WI38 (cell line): ENCODE measurements around the gene CCDC116.
A peak's percentile ranks its signal among the peaks of the same experiment; 100 is the strongest.
"Not testable (repeated sequence)": the region's sequence is repeated elsewhere in the genome, so short reads cannot be mapped to it uniquely, and the experiment has no call there.

ENCODE experiments used
- H3K4me3 ChIP-seq: 2 replicates; pipeline ENCODE4 v1.5.1; 2011; ENCODE audit warnings: low read depth, mild to moderate bottlenecking, control low read depth, low read length
- CTCF ChIP-seq: IDR thresholded peaks from 2 replicates; pipeline ENCODE4 v1.5.1; 2012; ENCODE audit warnings: low read depth, mild to moderate bottlenecking, control low read depth, low read length

CCDC116 gene

DNA sequence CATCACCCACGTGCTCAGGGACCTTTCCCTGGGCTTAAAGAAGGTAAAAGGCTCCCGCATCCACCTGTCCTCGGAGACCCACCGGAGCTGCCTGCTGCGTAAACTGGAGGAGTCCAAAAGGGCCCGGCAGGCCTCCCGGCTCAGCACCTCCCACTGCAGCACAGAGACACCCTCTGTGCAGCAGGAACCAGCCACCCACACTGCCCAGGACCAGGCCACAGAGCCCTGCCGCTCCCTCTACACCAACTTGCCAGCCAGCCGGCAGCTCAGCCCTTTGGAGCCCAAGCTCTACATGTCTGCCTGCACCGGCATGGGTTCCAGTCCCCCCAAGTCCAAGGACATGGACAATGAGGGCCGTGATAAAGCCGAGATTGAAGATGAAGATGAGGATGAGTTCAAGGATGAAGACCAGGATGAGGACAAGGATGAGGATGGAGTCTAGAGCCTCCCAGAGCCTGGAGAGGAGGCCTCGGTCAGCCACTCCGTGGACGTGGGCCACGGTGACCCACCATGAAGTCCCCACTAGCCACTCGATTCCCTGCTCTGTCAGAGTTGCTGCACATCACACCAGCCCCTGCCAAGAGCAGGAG, 4.2 kb downstream of the CCDC116 start:
- no peak for TF ChIP-seq CTCF
- H3K4me3 ChIP-seq: no peak overlapping the region

GRCh38 chr22:21637450-21637849, 4.9 kb downstream of the CCDC116 start:
- H3K4me3 ChIP-seq: not testable (repeated sequence)

DNA sequence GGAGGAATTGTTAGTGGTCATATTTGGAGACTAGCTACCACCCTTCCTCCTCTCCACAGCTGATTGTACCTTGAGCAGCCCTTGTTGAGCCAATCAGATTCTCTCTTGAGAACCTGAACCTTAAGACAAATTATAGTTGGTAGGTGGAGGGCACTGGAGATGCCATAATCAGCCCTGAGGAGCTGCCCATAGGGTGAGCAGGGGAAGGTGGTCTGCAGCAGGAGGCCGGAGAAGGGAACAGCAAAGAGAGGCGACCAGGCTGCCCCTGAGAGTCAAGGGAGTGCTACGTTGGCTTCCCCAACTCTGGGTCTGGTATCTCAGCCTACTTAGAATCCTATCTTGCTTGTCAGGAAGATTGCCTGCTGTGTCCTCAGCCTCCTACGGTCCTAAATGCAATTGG, 6.8 kb downstream of the CCDC116 start:
- TF ChIP-seq CTCF: no peak

GRCh38 chr22:21640810-21641209, 8.2 kb downstream of the CCDC116 start:
- TF ChIP-seq CTCF: no peak

More for the DNA sequence above, 6.8 kb downstream of the CCDC116 start:
- H3K4me3 ChIP-seq: no peak overlapping the region

DNA sequence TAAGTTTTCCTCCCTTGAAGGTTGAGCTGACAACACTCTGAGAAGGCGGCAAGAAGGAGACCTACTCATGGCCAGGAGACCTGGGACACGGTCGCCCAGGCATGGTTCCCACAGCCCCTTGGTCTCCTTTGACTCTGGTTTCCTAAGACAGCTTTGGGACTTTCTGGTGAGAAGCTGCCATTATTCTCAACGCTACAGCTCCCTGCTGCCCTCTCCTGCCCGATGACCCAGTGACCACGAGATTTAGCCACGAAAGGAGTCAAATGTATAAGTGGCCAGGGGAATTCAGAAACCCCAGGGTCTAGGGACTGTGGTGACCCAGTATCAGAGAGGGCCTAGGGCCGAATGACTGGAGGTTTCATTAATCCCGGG, 8.8 kb downstream of the CCDC116 start:
- TF ChIP-seq CTCF: peak; percentile 44
- H3K4me3 ChIP-seq: peak overlapping the region; percentile 77

More at GRCh38 chr22:21640810-21641209, 8.2 kb downstream of the CCDC116 start:
- H3K4me3 ChIP-seq: no peak overlapping the region

GRCh38 chr22:21641789-21642583, 9.4 kb downstream of the CCDC116 start, which contains the start of gene SDF2L1:
TSS of gene SDF2L1 (plus strand) at chr22:21642302. CDS start at chr22:21642337, 35 bp downstream.
- H3K4me3 ChIP-seq: peak within 1 kb of the TSS; percentile 77
- no peak for TF ChIP-seq CTCF

GRCh38 chr22:21642584-21643448, 10.3 kb downstream of the CCDC116 start:
- peak; percentile 51 for TF ChIP-seq CTCF
- peak overlapping the region; percentile 77 for H3K4me3 ChIP-seq
